Prostate gland (tissue), 2 donors: ENCODE data around the gene GMDS.

ENCODE experiments used
- POLR2A ChIP-seq: fragments of 450-650 bp; IDR thresholded peaks from one replicate; pipeline ENCODE4 v1.6.1; 2016; ENCODE audit warnings: antibody characterized with exemption, mild to moderate bottlenecking
- POLR2AphosphoS5 ChIP-seq: sonication (generic); formaldehyde crosslinking; IDR thresholded peaks from one replicate; pipeline ENCODE4 v1.6.1; 2017; ENCODE audit warnings: antibody characterized with exemption
- TF ChIP-seq, protein P1 (sequence below), 4 experiments: fragments of 200-600 bp in 2 of 4; fragments of 450-650 bp in 2 of 4; sonication (generic) in 2 of 4; IDR thresholded peaks; 1 replicate in 3 of 4; 2 replicates in 1 of 4; pipeline ENCODE4 v1.5.1; 2016 to 2019; ENCODE audit warnings: antibody characterized with exemption in 4 of 4, mild to moderate bottlenecking in 2 of 4, moderate library complexity in 2 of 4

DNA sequence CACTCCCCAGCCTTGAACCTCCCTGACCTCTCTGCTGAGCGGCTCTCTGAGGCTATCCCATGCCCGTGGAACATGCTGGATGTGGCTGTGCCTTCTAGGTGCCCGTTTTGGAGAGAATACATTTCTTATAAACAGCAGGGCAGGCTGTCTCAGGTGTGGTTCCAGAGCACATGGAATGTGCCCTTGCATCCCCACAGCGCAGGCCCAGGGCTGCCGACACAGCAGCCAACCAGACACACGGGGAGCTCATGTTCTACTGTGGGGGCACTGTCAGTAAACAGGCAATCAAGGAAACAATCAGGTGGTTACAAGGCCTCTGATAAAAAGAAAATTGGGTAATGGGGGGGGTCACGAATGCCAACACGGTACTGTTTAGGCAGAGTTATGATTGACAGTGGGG lies 604.9 kb downstream of the GMDS start:
- TF ChIP-seq, protein P1, sequence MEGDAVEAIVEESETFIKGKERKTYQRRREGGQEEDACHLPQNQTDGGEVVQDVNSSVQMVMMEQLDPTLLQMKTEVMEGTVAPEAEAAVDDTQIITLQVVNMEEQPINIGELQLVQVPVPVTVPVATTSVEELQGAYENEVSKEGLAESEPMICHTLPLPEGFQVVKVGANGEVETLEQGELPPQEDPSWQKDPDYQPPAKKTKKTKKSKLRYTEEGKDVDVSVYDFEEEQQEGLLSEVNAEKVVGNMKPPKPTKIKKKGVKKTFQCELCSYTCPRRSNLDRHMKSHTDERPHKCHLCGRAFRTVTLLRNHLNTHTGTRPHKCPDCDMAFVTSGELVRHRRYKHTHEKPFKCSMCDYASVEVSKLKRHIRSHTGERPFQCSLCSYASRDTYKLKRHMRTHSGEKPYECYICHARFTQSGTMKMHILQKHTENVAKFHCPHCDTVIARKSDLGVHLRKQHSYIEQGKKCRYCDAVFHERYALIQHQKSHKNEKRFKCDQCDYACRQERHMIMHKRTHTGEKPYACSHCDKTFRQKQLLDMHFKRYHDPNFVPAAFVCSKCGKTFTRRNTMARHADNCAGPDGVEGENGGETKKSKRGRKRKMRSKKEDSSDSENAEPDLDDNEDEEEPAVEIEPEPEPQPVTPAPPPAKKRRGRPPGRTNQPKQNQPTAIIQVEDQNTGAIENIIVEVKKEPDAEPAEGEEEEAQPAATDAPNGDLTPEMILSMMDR (IDR thresholded peaks at IDR 0.05): no peak
- no peak for TF ChIP-seq POLR2A
- no peak for TF ChIP-seq POLR2AphosphoS5
